A673 (cell line): ENCODE measurements around the gene MB21D2. TPM values are rescaled to one million over a fixed set of nuclear protein-coding genes. Genes with fewer than 3 reads are reported as not detected.

Experiments
- BruUV-seq: library from RNA; stranded (reverse); fragments of 400-500 nt; replicated peaks from 2 replicates; lab custom pipeline; 2021; lab: Mats Ljungman, UMichigan
- CTCF ChIA-PET: fragments of 300-600 bp; sonication (Branson Sonifier 250); formaldehyde crosslinking; loops from one replicate; lab custom pipeline; 2022; ENCODE audit warnings: antibody characterized with exemption; lab: Charles Lee
- POLR2A ChIA-PET: fragments of 300-600 bp; sonication (Branson Sonifier 250); formaldehyde crosslinking; loops from one replicate; lab custom pipeline; 2022; ENCODE audit warnings: antibody characterized with exemption; ENCODE audit not compliant: low non-redundant PET; lab: Charles Lee
- DNase-seq: peaks from one replicate; pipeline ENCODE4 v3.0.0-alpha.2; 2015; ENCODE audit warnings: low spot score
- H3K27ac ChIP-seq: fragments of 200-600 bp; sonication (generic); 2 replicates; pipeline ENCODE4 v1.5.1; 2016; ENCODE audit warnings: mixed run types, low read depth, mild to moderate bottlenecking, mixed read lengths, antibody characterized with exemption, low read length; ENCODE audit not compliant: poor library complexity, severe bottlenecking
- H3K27me3 ChIP-seq: fragments of 200-600 bp; sonication (generic); replicated peaks from 2 replicates; pipeline ENCODE4 v1.6.1; 2017; ENCODE audit warnings: mixed run types, low read depth, mild to moderate bottlenecking, mixed read lengths, antibody characterized with exemption, low read length; ENCODE audit not compliant: insufficient read depth, poor library complexity
- H3K36me3 ChIP-seq: fragments of 200-600 bp; sonication (generic); 2 replicates; pipeline ENCODE4 v1.6.1; 2016; ENCODE audit warnings: mixed run types, mild to moderate bottlenecking, mixed read lengths, antibody characterized with exemption, low read length; ENCODE audit not compliant: insufficient read depth, poor library complexity, severe bottlenecking
- H3K4me1 ChIP-seq: fragments of 200-600 bp; sonication (generic); 2 replicates; pipeline ENCODE4 v1.6.1; 2017; ENCODE audit warnings: mixed run types, mild to moderate bottlenecking, mixed read lengths, antibody characterized with exemption, low read length; ENCODE audit not compliant: insufficient read depth, poor library complexity, severe bottlenecking
- H3K4me3 ChIP-seq: fragments of 200-600 bp; sonication (generic); 2 replicates; pipeline ENCODE4 v1.5.1; 2016; ENCODE audit warnings: low read depth, mixed run types, mild to moderate bottlenecking, mixed read lengths, low read length; ENCODE audit not compliant: poor library complexity, severe bottlenecking
- H3K9me3 ChIP-seq: fragments of 200-600 bp; sonication (generic); 2 replicates; pipeline ENCODE4 v1.6.1; 2016; ENCODE audit warnings: mixed run types, low read depth, mild to moderate bottlenecking, mixed read lengths, antibody characterized with exemption, low read length; ENCODE audit not compliant: poor library complexity, severe bottlenecking
- EZH2 ChIP-seq: fragments of 200-600 bp; sonication (generic); IDR thresholded peaks from 2 replicates; pipeline ENCODE4 v1.6.1; 2017; ENCODE audit warnings: borderline replicate concordance, low read depth, mild to moderate bottlenecking, mixed read lengths, antibody characterized with exemption, low read length; ENCODE audit not compliant: poor library complexity, severe bottlenecking
- intact Hi-C: fragments of 100-400 bp; cut with micrococcal nuclease; formaldehyde crosslinking; loops from one replicate; pipeline ENCODE4 v1.10.0; 2022; ENCODE audit not compliant: unreplicated experiment
- total RNA-seq: library from RNA; stranded (reverse); gene quantifications from 2 replicates; pipeline ENCODE4 v1.2.3, GENCODE V29; 2021
- TF ChIP-seq, protein P1 (sequence below): fragments of 300-800, 200-600 bp; sonication (generic); conservative IDR thresholded peaks from 2 replicates; pipeline ENCODE4 v1.5.1; 2017; ENCODE audit warnings: low read depth, mild to moderate bottlenecking, antibody characterized with exemption, low read length, moderate library complexity, mixed read lengths

The MB21D2 gene
- total RNA-seq, 1 experiment from 2014 or later, result 8.1 TPM

DNA sequence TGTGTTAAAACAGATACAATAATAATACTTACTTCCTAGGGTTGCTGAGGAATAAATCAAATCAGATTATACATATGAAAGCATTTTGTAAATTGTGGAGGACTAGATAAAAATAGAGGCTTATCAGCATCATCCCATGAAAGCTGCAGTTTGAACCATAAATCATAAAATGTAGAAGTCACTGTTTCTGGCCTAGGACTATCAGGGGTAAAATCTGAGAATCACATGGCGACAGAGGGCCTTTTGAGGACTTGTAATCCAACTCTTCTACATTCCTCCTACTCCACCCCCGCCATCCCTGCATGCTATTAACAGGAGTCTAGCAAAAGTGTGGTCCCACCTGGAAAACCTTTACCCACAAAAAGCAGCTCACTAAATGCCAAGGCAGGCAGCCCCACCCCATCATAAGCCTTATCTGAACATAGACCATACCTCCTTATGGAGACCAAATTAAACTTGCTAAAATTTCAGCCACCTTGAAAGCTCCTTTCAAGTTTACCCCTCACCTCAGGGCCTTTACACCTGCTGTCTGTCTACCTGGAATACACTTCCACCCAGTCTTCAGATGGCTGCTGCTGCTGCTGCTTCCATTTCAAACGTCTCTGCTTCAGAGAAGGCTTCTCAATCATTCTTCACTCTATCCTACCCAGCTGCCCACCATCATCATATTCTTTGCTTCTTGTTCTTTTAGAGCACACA, 11.5 kb downstream of the MB21D2 start:
- no peaks in the 10 kb centered on the region for H3K27me3 ChIP-seq
- CTCF ChIA-PET, result no interaction called here
- H3K4me3 ChIP-seq, result no peak overlapping the region
- intact Hi-C loops, result no loop called here
- no peak for DNase-seq
- POLR2A ChIA-PET, result no interaction called here
- H3K36me3 ChIP-seq, result no peaks in the 10 kb centered on the region
- BruUV-seq, result no TSS peak
- peaks cover 20% of the 10 kb centered on the region for H3K4me1 ChIP-seq
- peaks cover 3% of the 10 kb centered on the region for H3K9me3 ChIP-seq
- H3K27ac ChIP-seq, result no peak overlapping the region
- TF ChIP-seq, protein P1, sequence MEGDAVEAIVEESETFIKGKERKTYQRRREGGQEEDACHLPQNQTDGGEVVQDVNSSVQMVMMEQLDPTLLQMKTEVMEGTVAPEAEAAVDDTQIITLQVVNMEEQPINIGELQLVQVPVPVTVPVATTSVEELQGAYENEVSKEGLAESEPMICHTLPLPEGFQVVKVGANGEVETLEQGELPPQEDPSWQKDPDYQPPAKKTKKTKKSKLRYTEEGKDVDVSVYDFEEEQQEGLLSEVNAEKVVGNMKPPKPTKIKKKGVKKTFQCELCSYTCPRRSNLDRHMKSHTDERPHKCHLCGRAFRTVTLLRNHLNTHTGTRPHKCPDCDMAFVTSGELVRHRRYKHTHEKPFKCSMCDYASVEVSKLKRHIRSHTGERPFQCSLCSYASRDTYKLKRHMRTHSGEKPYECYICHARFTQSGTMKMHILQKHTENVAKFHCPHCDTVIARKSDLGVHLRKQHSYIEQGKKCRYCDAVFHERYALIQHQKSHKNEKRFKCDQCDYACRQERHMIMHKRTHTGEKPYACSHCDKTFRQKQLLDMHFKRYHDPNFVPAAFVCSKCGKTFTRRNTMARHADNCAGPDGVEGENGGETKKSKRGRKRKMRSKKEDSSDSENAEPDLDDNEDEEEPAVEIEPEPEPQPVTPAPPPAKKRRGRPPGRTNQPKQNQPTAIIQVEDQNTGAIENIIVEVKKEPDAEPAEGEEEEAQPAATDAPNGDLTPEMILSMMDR, result no peak
- no peak for TF ChIP-seq EZH2

DNA sequence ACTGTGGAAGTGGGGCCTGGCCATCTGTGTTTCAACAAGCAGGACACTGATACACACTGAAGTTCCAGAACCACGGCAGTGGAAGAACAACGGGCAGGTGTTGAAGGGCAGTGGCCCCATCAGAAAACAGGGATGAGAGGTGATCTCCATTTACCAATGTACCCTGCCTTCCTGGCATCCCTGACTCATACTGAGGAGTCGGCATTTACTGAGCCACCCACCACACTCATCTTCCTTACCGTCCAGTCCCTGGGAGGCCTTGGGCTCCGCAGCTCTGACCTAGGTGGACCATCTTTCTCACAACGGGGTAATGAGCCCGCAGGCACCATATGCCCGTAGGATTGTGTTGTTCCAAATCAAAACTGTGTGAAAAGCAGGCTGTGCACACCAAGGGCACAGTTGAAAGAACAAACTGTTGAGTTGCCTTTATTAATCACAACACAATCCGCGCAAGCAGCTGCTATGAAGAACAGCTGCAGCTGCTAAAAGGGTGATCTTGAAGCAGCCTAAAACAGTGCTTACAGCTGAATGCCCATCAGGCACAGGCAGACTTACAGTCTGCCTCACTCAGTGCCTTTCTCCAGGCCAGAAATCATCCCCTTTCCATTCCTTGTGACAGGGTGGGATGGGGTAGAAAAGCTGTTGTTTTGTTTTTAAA, 12.9 kb downstream of the MB21D2 start:
- no peak overlapping the region for H3K27ac ChIP-seq
- no TSS peak for BruUV-seq

DNA sequence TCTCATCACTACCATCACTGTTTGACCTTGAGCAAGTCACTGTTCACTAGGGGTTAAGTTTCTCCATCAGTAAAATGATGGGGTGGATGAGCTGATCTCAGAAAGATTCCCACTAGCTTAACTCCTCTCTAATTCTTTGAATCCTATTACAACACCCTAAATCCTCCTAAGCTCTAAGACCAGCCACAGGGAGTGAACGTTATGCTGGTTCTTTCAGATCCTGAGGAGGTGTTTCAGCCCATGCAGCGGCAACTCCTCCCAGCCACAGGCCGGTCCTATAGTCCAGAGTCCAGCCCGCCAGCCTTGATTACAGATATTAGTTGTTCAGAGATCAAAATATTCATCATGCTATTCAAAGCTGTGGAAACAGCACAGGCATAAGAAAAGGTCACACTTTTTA, 15.1 kb downstream of the MB21D2 start:
- intact Hi-C loops, result no loop called here
- Histone ChIP-seq H3K27me3 (no peaks in the 10 kb centered on the region), H3K27ac (no peak overlapping the region), H3K4me1 (peaks cover 20% of the 10 kb centered on the region), H3K9me3 (peaks cover 3% of the 10 kb centered on the region), H3K36me3 (no peaks in the 10 kb centered on the region), H3K4me3 (no peak overlapping the region)
- CTCF ChIA-PET, result no interaction called here
- TF ChIP-seq EZH2, result no peak
- TF ChIP-seq, protein P1, result no peak
- no TSS peak for BruUV-seq
- POLR2A ChIA-PET, result no interaction called here
- DNase-seq, result no peak

More for the DNA sequence above, 12.9 kb downstream of the MB21D2 start:
- Histone ChIP-seq H3K4me3 (no peak overlapping the region), H3K4me1 (peaks cover 20% of the 10 kb centered on the region), H3K36me3 (no peaks in the 10 kb centered on the region), H3K9me3 (peaks cover 3% of the 10 kb centered on the region), H3K27me3 (no peaks in the 10 kb centered on the region)
- POLR2A ChIA-PET, result interaction anchor here (0.6 kb wide), 1 partner anchor 12 kb away, joined by 3 read pairs; no protein-coding TSS in a partner anchor
- CTCF ChIA-PET, result no interaction called here
- intact Hi-C loops, result no loop called here
- TF ChIP-seq, protein P1, result no peak
- no peak for TF ChIP-seq EZH2
- no peak for DNase-seq
